ENCODE data around the gene SYPL1. TPM values are rescaled to one million over a fixed set of nuclear protein-coding genes. Genes with fewer than 3 reads are reported as not detected.

The SYPL1 gene
- total RNA-seq, 1 donor: 36.9 TPM

DNA sequence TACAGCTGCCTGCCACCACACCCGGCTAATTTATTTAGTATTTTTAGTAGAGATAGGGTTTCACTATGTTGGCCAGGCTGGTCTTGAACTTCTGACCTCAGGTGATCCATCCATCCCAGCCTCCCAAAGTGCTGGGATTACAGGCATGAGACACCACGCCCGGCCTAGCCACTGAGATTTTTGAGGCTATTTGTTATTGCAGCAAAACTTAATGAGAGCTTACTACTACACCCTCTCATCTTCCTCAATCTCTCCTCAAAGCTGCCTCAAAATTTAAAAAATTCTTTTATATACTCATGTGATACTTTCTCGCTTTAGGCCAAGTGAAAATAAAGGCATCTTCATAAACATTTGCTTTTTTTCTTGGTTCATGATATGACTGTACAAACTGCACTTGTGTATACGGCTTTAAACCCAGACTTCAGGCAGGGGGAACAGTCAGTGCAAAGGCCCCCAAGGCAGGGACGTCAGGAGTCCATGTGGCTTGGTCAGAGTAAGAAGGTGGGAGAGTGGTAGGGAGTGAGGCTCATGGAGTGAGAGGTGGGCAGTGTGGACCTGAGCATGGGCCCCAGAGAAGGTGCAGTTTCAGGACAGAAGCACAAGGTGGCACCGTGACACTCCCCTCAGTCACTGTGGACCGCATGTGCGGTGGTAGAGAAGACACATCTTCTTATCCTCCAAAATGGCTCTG lies 55.5 kb downstream of the SYPL1 start:
- no peaks in the 10 kb centered on the region for H3K36me3 ChIP-seq (ENCODE audit: insufficient read depth, low read length)
- no peaks in the 10 kb centered on the region for H3K9me3 ChIP-seq (ENCODE audit: low read depth, low read length)
- H3K79me2 ChIP-seq (ENCODE audit: insufficient read depth, low read length): no peaks in the 10 kb centered on the region
- H3K4me2 ChIP-seq (ENCODE audit: insufficient read depth, low read length): peak overlapping the region; percentile 60
- peaks cover 3% of the 10 kb centered on the region for H3K4me1 ChIP-seq (ENCODE audit: insufficient read depth, low read length)
- peak; percentile 88 for TF ChIP-seq CTCF (IDR thresholded peaks at IDR 0.05; ENCODE audit: extremely low read depth, low read depth, low read length)
- H3K27me3 ChIP-seq (ENCODE audit: insufficient read depth, low read length): peaks cover 11% of the 10 kb centered on the region
- peak; percentile 97 for DNase-seq (ENCODE audit: insufficient read length, low spot score, missing footprints)
- no peak overlapping the region for H3K4me3 ChIP-seq (ENCODE audit: insufficient read depth, low read length)
- H3K27ac ChIP-seq (ENCODE audit: low read depth, low read length): no peak overlapping the region
- H4K20me1 ChIP-seq (ENCODE audit: insufficient read depth, low read length): no peaks in the 10 kb centered on the region
- peak overlapping the region; percentile 43 for H2AFZ ChIP-seq (ENCODE audit: low read length)

DNA sequence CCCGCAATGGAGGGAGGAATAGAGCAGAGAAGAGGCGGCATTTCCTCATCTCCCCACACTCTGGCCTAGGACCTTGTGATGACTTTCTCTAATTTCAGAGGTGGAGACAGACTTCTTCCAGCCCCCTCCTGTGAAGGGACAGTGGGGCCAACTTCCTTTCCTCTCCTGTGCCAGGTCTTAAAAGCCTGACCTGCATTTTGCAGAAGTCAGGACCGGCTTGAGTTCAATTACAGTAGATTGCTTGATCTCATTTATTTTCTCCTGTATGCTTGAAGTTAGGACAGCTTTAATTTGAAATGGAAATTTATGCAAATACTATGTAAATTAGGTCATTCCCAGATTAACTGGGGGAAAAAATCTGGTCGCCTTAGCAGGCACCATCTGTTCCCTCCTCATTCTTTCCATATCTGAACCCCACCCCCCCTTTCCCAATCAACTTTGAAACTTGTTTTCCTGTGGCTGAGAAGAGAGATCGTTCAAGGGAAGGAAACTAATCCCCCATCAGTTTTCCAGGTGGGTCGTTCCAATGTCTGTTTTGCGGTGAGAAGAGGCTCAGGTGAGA lies 57.1 kb downstream of the SYPL1 start:
- Histone ChIP-seq H3K9me3 (ENCODE audit: low read depth, low read length) (no peaks in the 10 kb centered on the region), H2AFZ (ENCODE audit: low read length) (no peak overlapping the region), H3K4me1 (ENCODE audit: insufficient read depth, low read length) (peaks cover 16% of the 10 kb centered on the region), H3K27me3 (ENCODE audit: insufficient read depth, low read length) (peaks cover 11% of the 10 kb centered on the region), H3K36me3 (ENCODE audit: insufficient read depth, low read length) (no peaks in the 10 kb centered on the region), H3K4me3 (ENCODE audit: insufficient read depth, low read length) (no peak overlapping the region), H3K27ac (ENCODE audit: low read depth, low read length) (no peak overlapping the region), H4K20me1 (ENCODE audit: insufficient read depth, low read length) (no peaks in the 10 kb centered on the region), H3K4me2 (ENCODE audit: insufficient read depth, low read length) (no peak overlapping the region), H3K79me2 (ENCODE audit: insufficient read depth, low read length) (no peaks in the 10 kb centered on the region)
- no peak for TF ChIP-seq CTCF (IDR thresholded peaks at IDR 0.05; ENCODE audit: extremely low read depth, low read depth, low read length)
- DNase-seq (ENCODE audit: insufficient read length, low spot score, missing footprints): no peak

DNA sequence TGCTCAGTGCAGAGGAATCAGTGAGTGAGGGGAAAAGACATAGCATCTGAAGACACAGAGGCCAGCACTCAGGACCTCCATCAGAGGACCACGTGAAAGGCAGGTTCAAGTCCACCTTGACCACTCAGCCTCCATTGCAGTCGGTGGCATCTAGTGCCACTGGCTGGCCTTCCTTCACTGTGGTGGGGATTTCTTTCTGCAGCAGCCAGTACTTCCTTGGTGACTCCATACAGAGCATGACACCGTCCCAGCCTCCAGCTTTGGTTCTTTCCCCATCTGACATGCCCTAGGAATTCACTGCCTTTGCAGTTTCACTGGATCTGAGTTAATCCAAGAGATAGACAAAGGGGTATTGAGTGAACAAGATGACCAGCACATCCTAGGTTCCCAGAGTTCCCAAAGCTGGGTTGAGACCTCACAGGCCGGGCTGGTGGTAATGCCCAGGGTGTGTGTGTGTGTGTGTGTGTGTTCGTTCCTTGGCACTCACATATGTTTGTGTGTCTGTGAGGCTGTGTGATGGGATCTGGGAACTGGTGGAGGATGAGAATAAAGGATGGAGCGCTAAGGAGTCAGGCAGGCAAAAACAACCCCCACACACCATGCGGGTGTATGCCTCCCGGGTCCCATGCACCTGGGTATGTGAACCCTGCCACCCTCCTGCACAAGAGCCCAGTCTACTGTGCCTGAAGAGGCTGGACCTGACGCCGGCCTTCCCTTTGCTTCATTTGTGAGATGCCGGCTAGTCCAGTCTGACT lies 57.8 kb downstream of the SYPL1 start:
- TF ChIP-seq CTCF (IDR thresholded peaks at IDR 0.05; ENCODE audit: extremely low read depth, low read depth, low read length): no peak
- H3K27ac ChIP-seq (ENCODE audit: low read depth, low read length): no peak overlapping the region
- no peaks in the 10 kb centered on the region for H3K9me3 ChIP-seq (ENCODE audit: low read depth, low read length)
- no peaks in the 10 kb centered on the region for H4K20me1 ChIP-seq (ENCODE audit: insufficient read depth, low read length)
- no peak overlapping the region for H3K4me2 ChIP-seq (ENCODE audit: insufficient read depth, low read length)
- no peaks in the 10 kb centered on the region for H3K36me3 ChIP-seq (ENCODE audit: insufficient read depth, low read length)
- no peak for DNase-seq (ENCODE audit: insufficient read length, low spot score, missing footprints)
- no peaks in the 10 kb centered on the region for H3K79me2 ChIP-seq (ENCODE audit: insufficient read depth, low read length)
- peaks cover 11% of the 10 kb centered on the region for H3K27me3 ChIP-seq (ENCODE audit: insufficient read depth, low read length)
- no peak overlapping the region for H2AFZ ChIP-seq (ENCODE audit: low read length)
- H3K4me1 ChIP-seq (ENCODE audit: insufficient read depth, low read length): peaks cover 18% of the 10 kb centered on the region
- no peak overlapping the region for H3K4me3 ChIP-seq (ENCODE audit: insufficient read depth, low read length)

DNA sequence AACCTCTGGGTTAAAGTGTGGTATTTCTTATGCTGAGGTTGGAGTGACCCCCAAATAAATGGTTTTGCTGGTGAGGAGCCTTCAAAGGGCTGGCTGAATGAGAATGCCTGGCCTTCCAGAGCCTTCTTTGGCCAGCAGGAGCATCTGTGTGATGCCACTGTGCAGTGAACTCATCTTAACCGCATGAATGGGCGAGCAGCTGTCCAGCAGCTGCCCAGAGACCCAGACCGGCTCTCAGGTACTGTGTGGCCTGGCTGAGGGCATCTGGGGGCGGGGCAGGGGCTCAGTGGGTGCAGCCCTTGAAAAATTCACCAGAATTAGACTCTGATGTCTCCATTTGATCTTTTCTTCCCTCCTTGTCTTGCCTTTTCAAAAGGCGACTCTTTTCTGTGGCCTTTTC lies 59.0 kb downstream of the SYPL1 start:
- Histone ChIP-seq H3K4me3 (ENCODE audit: insufficient read depth, low read length) (no peak overlapping the region), H3K36me3 (ENCODE audit: insufficient read depth, low read length) (no peaks in the 10 kb centered on the region), H4K20me1 (ENCODE audit: insufficient read depth, low read length) (no peaks in the 10 kb centered on the region), H3K79me2 (ENCODE audit: insufficient read depth, low read length) (no peaks in the 10 kb centered on the region), H3K9me3 (ENCODE audit: low read depth, low read length) (no peaks in the 10 kb centered on the region), H3K4me2 (ENCODE audit: insufficient read depth, low read length) (no peak overlapping the region), H3K27ac (ENCODE audit: low read depth, low read length) (no peak overlapping the region), H3K27me3 (ENCODE audit: insufficient read depth, low read length) (peaks cover 15% of the 10 kb centered on the region), H3K4me1 (ENCODE audit: insufficient read depth, low read length) (peaks cover 18% of the 10 kb centered on the region), H2AFZ (ENCODE audit: low read length) (no peak overlapping the region)
- no peak for TF ChIP-seq CTCF (IDR thresholded peaks at IDR 0.05; ENCODE audit: extremely low read depth, low read depth, low read length)
- DNase-seq (ENCODE audit: insufficient read length, low spot score, missing footprints): no peak
